Stimulated activated naive B cell treated with anti-CD40 and anti-IgM and Interleukin-4, amounts not matched to agents 10 μg/mL and 1 μg/mL and 100 μg/mL, for 72 hours (primary cell): ENCODE results near the gene MCIDAS.

Experiments
- ATAC-seq, 2 donors: fragments of 150-1000 bp; cut with Tn5 transposase; replicated peaks; 2 replicates each; pipeline ENCODE4 v1.10.0; 2021; ENCODE audit warnings: moderate library complexity in 1 of 2
- DNase-seq: peaks from one replicate; pipeline ENCODE4 v3.0.0; 2021
- H3K27ac Mint-ChIP-seq: one replicate; pipeline ENCODE4 v1.8.0; 2022; ENCODE audit warnings: mild to moderate bottlenecking, mixed read lengths
- H3K27me3 Mint-ChIP-seq, 2 donors: one replicate each; pipeline ENCODE4 v1.8.0; 2022; ENCODE audit warnings: mixed read lengths in 2 of 2
- H3K36me3 Mint-ChIP-seq, 2 donors: one replicate each; pipeline ENCODE4 v1.8.0; 2022; ENCODE audit warnings: mixed read lengths in 2 of 2, mild to moderate bottlenecking in 1 of 2
- H3K4me1 Mint-ChIP-seq, 2 donors: one replicate each; pipeline ENCODE4 v1.8.0; 2022; ENCODE audit warnings: mixed read lengths in 2 of 2, mild to moderate bottlenecking in 1 of 2
- H3K4me3 Mint-ChIP-seq, 2 donors: one replicate each; pipeline ENCODE4 v1.8.0; 2022; ENCODE audit warnings: mild to moderate bottlenecking in 2 of 2, mixed read lengths in 2 of 2, moderate library complexity in 1 of 2
- H3K9me3 Mint-ChIP-seq, 2 donors: one replicate each; pipeline ENCODE4 v1.8.0; 2022; ENCODE audit warnings: mixed read lengths in 2 of 2, mild to moderate bottlenecking in 1 of 2

The MCIDAS gene

GRCh38 chr5:55230086-55230629 is 3.0 kb upstream of the MCIDAS start:
- Mint-ChIP-seq H3K9me3 (no peaks in the 10 kb centered on the region), H3K27me3 (peaks cover 73 to 80% of the 10 kb centered on the region in 2 donors), H3K4me1 (peaks cover 38 to 47% of the 10 kb centered on the region in 2 donors), H3K4me3 (no peak overlapping the region), H3K27ac (no peak overlapping the region), H3K36me3 (peaks cover 2 to 4% of the 10 kb centered on the region in 2 donors)
- DNase-seq (no peak), ATAC-seq (no peak)

- peaks cover 40 to 56% of the 10 kb centered on the region in 2 donors for H3K4me1 Mint-ChIP-seq
- H3K4me3 Mint-ChIP-seq: peak overlapping the region; percentile 80 to 82
- peaks cover 2 to 4% of the 10 kb centered on the region in 2 donors for H3K36me3 Mint-ChIP-seq
- ATAC-seq (no peak), DNase-seq (no peak)
- no peaks in the 10 kb centered on the region for H3K9me3 Mint-ChIP-seq
- peaks cover 80 to 88% of the 10 kb centered on the region in 2 donors for H3K27me3 Mint-ChIP-seq
- H3K27ac Mint-ChIP-seq: peak overlapping the region; percentile 85
Observed at GRCh38 chr5:55227664-55228430, 732 bp upstream of the MCIDAS start.

- peak; percentile 76 to 83 for ATAC-seq
- Mint-ChIP-seq H3K4me1 (peaks cover 32 to 50% of the 10 kb centered on the region in 2 donors), H3K36me3 (peaks cover 0 to 2% of the 10 kb centered on the region in 2 donors), H3K4me3 (peak overlapping the region; percentile 64 to 80), H3K9me3 (peaks cover 3 to 5% of the 10 kb centered on the region in 2 donors), H3K27me3 (peaks cover 76 to 86% of the 10 kb centered on the region in 2 donors), H3K27ac (peak overlapping the region; percentile 81)
- DNase-seq: peak; percentile 55
Observed at GRCh38 chr5:55226027-55226933, 835 bp downstream of the MCIDAS start.

- H3K4me1 Mint-ChIP-seq: peaks cover 31 to 53% of the 10 kb centered on the region in 2 donors
- peaks cover 0 to 2% of the 10 kb centered on the region in 2 donors for H3K36me3 Mint-ChIP-seq
- H3K27ac Mint-ChIP-seq: no peak overlapping the region
- H3K4me3 Mint-ChIP-seq: no peak overlapping the region
- peaks cover 3 to 5% of the 10 kb centered on the region in 2 donors for H3K9me3 Mint-ChIP-seq
- no peak for DNase-seq
- H3K27me3 Mint-ChIP-seq: peaks cover 80 to 87% of the 10 kb centered on the region in 2 donors
- ATAC-seq: no peak
Observed at GRCh38 chr5:55225346-55225745, 1.8 kb downstream of the MCIDAS start.

GRCh38 chr5:55223812-55224240 is 3.3 kb downstream of the MCIDAS start:
- Mint-ChIP-seq H3K4me1 (peaks cover 29 to 57% of the 10 kb centered on the region in 2 donors), H3K4me3 (peak overlapping the region; percentile 59 to 69), H3K36me3 (peaks cover 0 to 2% of the 10 kb centered on the region in 2 donors), H3K9me3 (peaks cover 3 to 5% of the 10 kb centered on the region in 2 donors), H3K27me3 (peaks cover 75 to 85% of the 10 kb centered on the region in 2 donors), H3K27ac (peak overlapping the region; percentile 91)
- no peak for DNase-seq
- ATAC-seq: no peak

GRCh38 chr5:55222985-55223811 is 3.9 kb downstream of the MCIDAS start:
- Mint-ChIP-seq H3K4me3 (peak overlapping the region; percentile 59 to 69), H3K4me1 (peaks cover 29 to 55% of the 10 kb centered on the region in 2 donors)

GRCh38 chr5:55222092-55222984 is 4.8 kb downstream of the MCIDAS start:
- Mint-ChIP-seq H3K36me3 (no peaks in the 10 kb centered on the region), H3K9me3 (peaks cover 3 to 5% of the 10 kb centered on the region in 2 donors), H3K27me3 (peaks cover 63 to 84% of the 10 kb centered on the region in 2 donors), H3K27ac (peak overlapping the region; percentile 32), H3K4me1 (peaks cover 22 to 47% of the 10 kb centered on the region in 2 donors), H3K4me3 (peak overlapping the region; percentile 10 to 54)
- ATAC-seq (no peak), DNase-seq (no peak)

More at GRCh38 chr5:55222985-55223811, 3.9 kb downstream of the MCIDAS start:
- DNase-seq (no peak), ATAC-seq (no peak)
- H3K9me3 Mint-ChIP-seq: peaks cover 3 to 5% of the 10 kb centered on the region in 2 donors
- peak overlapping the region; percentile 91 for H3K27ac Mint-ChIP-seq
- H3K36me3 Mint-ChIP-seq: peaks cover 0 to 2% of the 10 kb centered on the region in 2 donors
- H3K27me3 Mint-ChIP-seq: peaks cover 71 to 85% of the 10 kb centered on the region in 2 donors

- Mint-ChIP-seq H3K4me3 (peak overlapping the region; percentile 81), H3K27me3 (peaks cover 61 to 78% of the 10 kb centered on the region in 2 donors), H3K9me3 (peaks cover 3 to 5% of the 10 kb centered on the region in 2 donors), H3K27ac (peak overlapping the region; percentile 80), H3K36me3 (no peaks in the 10 kb centered on the region), H3K4me1 (peaks cover 16 to 41% of the 10 kb centered on the region in 2 donors)
- DNase-seq (no peak), ATAC-seq (peak; percentile 27 to 64)
Observed at GRCh38 chr5:55220433-55221185, 6.5 kb downstream of the MCIDAS start.

- H3K27ac Mint-ChIP-seq: no peak overlapping the region
- no peaks in the 10 kb centered on the region for H3K36me3 Mint-ChIP-seq
- peaks cover 16 to 41% of the 10 kb centered on the region in 2 donors for H3K4me1 Mint-ChIP-seq
- peaks cover 3 to 5% of the 10 kb centered on the region in 2 donors for H3K9me3 Mint-ChIP-seq
- no peak for ATAC-seq
- peak overlapping the region in 1 of 2 donors; percentile 81 for H3K4me3 Mint-ChIP-seq
- peaks cover 57 to 75% of the 10 kb centered on the region in 2 donors for H3K27me3 Mint-ChIP-seq
- DNase-seq: no peak
Observed at GRCh38 chr5:55219770-55220169, 7.3 kb downstream of the MCIDAS start.

GRCh38 chr5:55218967-55219366 is 8.1 kb downstream of the MCIDAS start:
- DNase-seq (no peak), ATAC-seq (no peak)
- H3K4me1 Mint-ChIP-seq: peaks cover 15 to 35% of the 10 kb centered on the region in 2 donors
- H3K4me3 Mint-ChIP-seq: no peak overlapping the region
- H3K9me3 Mint-ChIP-seq: peaks cover 3 to 5% of the 10 kb centered on the region in 2 donors
- no peaks in the 10 kb centered on the region for H3K36me3 Mint-ChIP-seq
- peaks cover 49 to 67% of the 10 kb centered on the region in 2 donors for H3K27me3 Mint-ChIP-seq
- no peak overlapping the region for H3K27ac Mint-ChIP-seq

- Mint-ChIP-seq H3K36me3 (no peaks in the 10 kb centered on the region), H3K27me3 (peaks cover 19 to 35% of the 10 kb centered on the region in 2 donors), H3K9me3 (no peaks in the 10 kb centered on the region), H3K27ac (no peak overlapping the region), H3K4me1 (peaks cover 0 to 2% of the 10 kb centered on the region in 2 donors), H3K4me3 (no peak overlapping the region)
- ATAC-seq: no peak
- DNase-seq: no peak
Observed at GRCh38 chr5:55211184-55211874, 15.8 kb downstream of the MCIDAS start.
